K562 (cell line): ENCODE results near the gene SPRED2. TPM values are rescaled to one million over a fixed set of nuclear protein-coding genes. Genes with fewer than 3 reads are reported as not detected.

Experiments used
- ATAC-seq: fragments of 200-7000 bp; cut with Tn5 transposase; 3 replicates; pipeline ENCODE4 v1.9.1; 2020; ENCODE audit warnings: moderate library complexity
- BruUV-seq: library from RNA; stranded (reverse); fragments of 400-500 nt; replicated peaks from 2 replicates; lab custom pipeline; 2021; lab: Mats Ljungman, UMichigan
- CTCF ChIA-PET: fragments of 300-600 bp; formaldehyde crosslinking; extraction: SDS; loops from one replicate; lab custom pipeline; 2021; ENCODE audit warnings: low intra/inter-chr PET ratio; lab: Yijun Ruan, JAX
- POLR2A ChIA-PET: fragments of 300-600, 350-650 bp; sonication (Branson Sonifier 250); formaldehyde crosslinking; extraction: SDS; loops from one replicate; lab custom pipeline; 2021; ENCODE audit warnings: antibody characterized with exemption, inconsistent platforms; lab: Yijun Ruan, JAX
- DNase-seq, 4 experiments: peaks; one replicate each; pipeline versions ENCODE4 v3.0.0 to v3.0.0-alpha.2; 2011 to 2018; ENCODE audit warnings: low spot score in 3 of 4, mixed read lengths in 3 of 4; ENCODE audit errors: extremely low read depth in 1 of 4
- FAIRE-seq: peaks from 2 replicates; lab custom pipeline; 2011; peaks lifted over from hg19 to GRCh38; lab: Jason Lieb, UNC
- H2AFZ ChIP-seq: 2 replicates; pipeline ENCODE4 v1.6.0; 2011; ENCODE audit warnings: low read depth, low read length, control low read depth, inconsistent platforms
- H3K27ac ChIP-seq: fragments of 200-600 bp; 3 replicates; pipeline ENCODE4 v1.8.0; 2011; ENCODE audit warnings: low read depth, mild to moderate bottlenecking, control low read depth, inconsistent platforms, low read length, moderate library complexity, mixed read lengths; ENCODE audit errors: extremely low read depth
- H3K27me3 ChIP-seq, 2 experiments: fragments of 300-600 bp in 1 of 2; 2 replicates in 1 of 2; 3 replicates in 1 of 2; pipeline versions ENCODE4 v1.6.0 to v1.8.0; 2011; ENCODE audit warnings: inconsistent platforms in 2 of 2, low read length in 2 of 2, mild to moderate bottlenecking in 1 of 2, mixed read lengths in 1 of 2, moderate library complexity in 1 of 2; ENCODE audit not compliant: control insufficient read depth in 2 of 2, insufficient read depth in 2 of 2
- H3K36me3 ChIP-seq: fragments of 300-600 bp; 3 replicates; pipeline ENCODE4 v1.8.0; 2011; ENCODE audit warnings: mild to moderate bottlenecking, low read length, inconsistent platforms; ENCODE audit not compliant: control insufficient read depth, insufficient read depth
- H3K4me1 ChIP-seq, 2 experiments: fragments of 200-600 bp in 1 of 2; replicated peaks in 1 of 2; 2 replicates in 1 of 2; 3 replicates in 1 of 2; pipeline versions ENCODE4 v1.5.1 to v1.8.0; 2011; ENCODE audit warnings: inconsistent platforms in 2 of 2, low read length in 2 of 2, mild to moderate bottlenecking in 1 of 2, mixed read lengths in 1 of 2, moderate library complexity in 1 of 2; ENCODE audit not compliant: control insufficient read depth in 2 of 2, insufficient read depth in 2 of 2
- H3K4me2 ChIP-seq: 2 replicates; pipeline ENCODE4 v1.6.1; 2011; ENCODE audit warnings: low read length, control low read depth, inconsistent platforms, mixed read lengths; ENCODE audit not compliant: insufficient read depth
- H3K4me3 ChIP-seq: fragments of 200-600 bp; sonication (generic), shearing (Covaris generic); 2 replicates; pipeline ENCODE4 v1.5.1; 2016; ENCODE audit warnings: control low read depth, inconsistent platforms
- H3K79me2 ChIP-seq: fragments of 200-600 bp; 3 replicates; pipeline ENCODE4 v1.8.0; 2011; ENCODE audit warnings: low read length, inconsistent platforms; ENCODE audit not compliant: control insufficient read depth, insufficient read depth
- H3K9ac ChIP-seq, 2 experiments: 2 replicates each; pipeline versions ENCODE4 v1.6.0 to v1.6.1; 2011; ENCODE audit warnings: low read depth in 2 of 2, low read length in 2 of 2, control low read depth in 1 of 2, inconsistent platforms in 1 of 2, mild to moderate bottlenecking in 1 of 2, mixed read lengths in 1 of 2; ENCODE audit not compliant: insufficient read depth in 1 of 2
- H3K9me1 ChIP-seq: one replicate; pipeline ENCODE4 v1.6.0; 2011; ENCODE audit warnings: inconsistent platforms, mild to moderate bottlenecking, low read length, moderate library complexity; ENCODE audit not compliant: control insufficient read depth, insufficient read depth
- H3K9me3 ChIP-seq: replicated peaks from 2 replicates; pipeline ENCODE4 v1.5.1; 2011; ENCODE audit warnings: low read depth, low read length, inconsistent platforms; ENCODE audit not compliant: control insufficient read depth, insufficient read depth
- H4K20me1 ChIP-seq: replicated peaks from 2 replicates; pipeline ENCODE4 v1.6.1; 2011; ENCODE audit warnings: low read length, inconsistent platforms, mixed read lengths; ENCODE audit not compliant: control insufficient read depth, insufficient read depth
- CAMTA2 ChIP-seq: fragments of 250-450 bp; sonication (Bioruptor Pico); conservative IDR thresholded peaks from 2 replicates; pipeline ENCODE4 v1.5.1; 2022
- CBX8 ChIP-seq: fragments of 200-600 bp; sonication (generic); IDR thresholded peaks from 2 replicates; pipeline ENCODE4 v1.6.1; 2012; ENCODE audit warnings: borderline replicate concordance, mixed run types, low read depth, mild to moderate bottlenecking, moderate library complexity, mixed read lengths, low read length, control low read depth, inconsistent platforms; ENCODE audit not compliant: poor library complexity, severe bottlenecking; ENCODE audit errors: extremely low read depth
- CEBPB ChIP-seq: fragments of 450-650 bp; IDR thresholded peaks from 2 replicates; pipeline ENCODE4 v1.6.1; 2016; ENCODE audit warnings: missing genetic modification characterization, missing compliant biosample characterization
- CREM ChIP-seq: IDR thresholded peaks from 2 replicates; pipeline ENCODE4 v1.6.1; 2014; ENCODE audit warnings: antibody characterized with exemption, low read depth
- DLX4 ChIP-seq: fragments of 250-450 bp; sonication (Bioruptor Pico); IDR thresholded peaks from 2 replicates; pipeline ENCODE4 v1.6.1; 2021; ENCODE audit warnings: mild to moderate bottlenecking
- ELF4 ChIP-seq: fragments of 450-650 bp; formaldehyde crosslinking; IDR thresholded peaks from 2 replicates; pipeline ENCODE4 v1.4.0; 2022; ENCODE audit warnings: missing genetic modification characterization
- EWSR1 ChIP-seq: fragments of 450-650 bp; IDR thresholded peaks from 2 replicates; pipeline ENCODE4 v1.6.1; 2018; ENCODE audit warnings: borderline replicate concordance, mild to moderate bottlenecking, low read depth, moderate library complexity; ENCODE audit not compliant: partially characterized antibody
- FOXK2 ChIP-seq, 2 experiments: fragments of 450-650 bp; IDR thresholded peaks in 1 of 2; conservative IDR thresholded peaks in 1 of 2; 2 replicates each; pipeline ENCODE4 v1.6.1; 2016; ENCODE audit warnings: low read depth in 2 of 2, mild to moderate bottlenecking in 1 of 2
- HES1 ChIP-seq: fragments of 450-650 bp; IDR thresholded peaks from 2 replicates; pipeline ENCODE4 v1.6.1; 2016; ENCODE audit warnings: low read depth, mild to moderate bottlenecking, moderate library complexity
- KLF13 ChIP-seq: fragments of 450-650 bp; IDR thresholded peaks from 2 replicates; pipeline ENCODE4 v1.6.1; 2016; ENCODE audit warnings: missing genetic modification characterization, low read depth, mild to moderate bottlenecking, missing compliant biosample characterization, moderate library complexity, borderline replicate concordance
- LARP7 ChIP-seq: fragments of 450-650 bp; IDR thresholded peaks from 2 replicates; pipeline ENCODE4 v1.6.1; 2016
- MEF2A ChIP-seq: IDR thresholded peaks from 2 replicates; pipeline ENCODE4 v1.6.1; 2011; ENCODE audit warnings: low read depth, mild to moderate bottlenecking, low read length, moderate library complexity; ENCODE audit not compliant: control insufficient read depth
- RBM25 ChIP-seq: fragments of 200-400 bp; formaldehyde crosslinking; IDR thresholded peaks from 2 replicates; pipeline ENCODE4 v1.6.1; 2018; ENCODE audit warnings: low read length, low read depth, moderate library complexity; ENCODE audit not compliant: severe bottlenecking
- SRF ChIP-seq, 2 experiments: fragments of 250-450, 450-650 bp in 1 of 2; sonication (Bioruptor Pico) in 1 of 2; sonication (generic) in 1 of 2; formaldehyde crosslinking; IDR thresholded peaks; 2 replicates each; pipeline versions ENCODE4 v1.5.0 to v1.5.1; 2020 to 2022; ENCODE audit warnings: mild to moderate bottlenecking in 1 of 2, missing genetic modification reagents in 1 of 2
- STAT5A ChIP-seq: IDR thresholded peaks from 2 replicates; pipeline ENCODE4 v1.6.1; 2012; ENCODE audit warnings: low read length, inconsistent platforms, borderline replicate concordance
- ZBTB2 ChIP-seq: fragments of 450-650 bp; IDR thresholded peaks from 2 replicates; pipeline ENCODE4 v1.6.1; 2016; ENCODE audit warnings: antibody characterized with exemption
- ZNF184 ChIP-seq: sonication (generic); formaldehyde crosslinking; IDR thresholded peaks from 2 replicates; pipeline ENCODE4 v1.5.0; 2020; ENCODE audit warnings: missing genetic modification reagents
- ZNF766 ChIP-seq: fragments of 200-800 bp; sonication (Bioruptor generic); conservative IDR thresholded peaks from 2 replicates; pipeline ENCODE4 v1.6.1; 2016; ENCODE audit warnings: missing genetic modification characterization, missing compliant biosample characterization
- WGBS: fragments of 100-300 bp; shearing (Covaris generic); methylation state at CpG from one replicate; pipeline ENCODE4 v1.1.6; 2016; ENCODE audit warnings: low coverage, mixed read lengths; ENCODE audit not compliant: insufficient coverage; ENCODE audit errors: missing lambda C conversion rate; 5-methylcytosine and 5-hydroxymethylcytosine counted together
- in situ Hi-C: fragments of 300-500 bp; cut with MboI; formaldehyde crosslinking; loops from 4 replicates; pipeline ENCODE4 v1.15.0; 2018; ENCODE audit warnings: inconsistent platforms, mixed read lengths
- intact Hi-C: fragments of 100-400 bp; cut with micrococcal nuclease; formaldehyde crosslinking; loops from 2 replicates; pipeline ENCODE4 v1.14.2; 2022
- polyA plus RNA-seq, 8 experiments: library from polyadenylated mRNA; depleted of rRNA in 4 of 8; stranded (reverse) in 5 of 8; unstranded in 3 of 8; fragments of >200 nt; fragmentation: Nextera tagmentation in 2 of 8; fragmentation: Illumina TruSeq in 1 of 8; extraction: Ambion mirVana in 2 of 8; extraction: Trizol in 1 of 8; gene quantifications; 2 replicates each; pipeline versions ENCODE4 v1.2.1 to v1.2.3, GENCODE V29; 2011 to 2014; ENCODE audit warnings: inconsistent platforms in 1 of 8, missing spikeins in 1 of 8
- total RNA-seq, 7 experiments: library from RNA; depleted of rRNA in 6 of 7; stranded (reverse); fragments of >200 nt in 6 of 7; fragmentation: Illumina TruSeq in 2 of 7; extraction: Trizol in 2 of 7; gene quantifications; 2 replicates each; pipeline versions ENCODE4 v1.2.1 to v1.2.3, GENCODE V29; 2011 to 2021; ENCODE audit warnings: low replicate concordance in 1 of 7

The SPRED2 gene
- total and polyA plus RNA-seq, 9 of the 15 experiments (the other 6 are each of a cell fraction or from before 2014, with no cell fraction given) = 4.6 to 50.8 (median 14.1) TPM

GRCh38 chr2:65432227-65433190 is at the start of gene SPRED2 (continued):
- TF ChIP-seq DLX4 (CRISPR knock-in tag) (no peak), SRF (CRISPR knock-in tag; IDR thresholded peaks at IDR 0.05) (peak in 1 of 2 experiments; percentile 64; a peak in 1 of 4 replicates), ELF4 (0 out of 2 replicates have a peak, but pooled peaks have one; percentile 28), CREM (peak; percentile 91), STAT5A (peak; percentile 7; the same call in 1 of the 2 replicates), ZNF184 (CRISPR knock-in tag) (no peak), ZNF766 (CRISPR knock-in tag) (peak; percentile 73), KLF13 (peak; percentile 12; the same call in 1 of the 2 replicates)

- Histone ChIP-seq H3K27me3 (no peaks in the 10 kb centered on the region), H3K36me3 (no peaks in the 10 kb centered on the region), H3K4me2 (no peak overlapping the region), H3K9me1 (no peaks in the 10 kb centered on the region), H3K9me3 (no peaks in the 10 kb centered on the region), H3K27ac (no peak overlapping the region), H2AFZ (no peak overlapping the region), H3K9ac (no peak overlapping the region), H3K4me3 (no peak overlapping the region), H4K20me1 (no peaks in the 10 kb centered on the region), H3K79me2 (no peaks in the 10 kb centered on the region), H3K4me1 (peaks cover 2 to 10% of the 10 kb centered on the region in 2 experiments; a peak in 1 of 5 replicates)
- ChIA-PET POLR2A (interaction anchor here (0.6 to 1.2 kb wide), 3 partner anchors 9 to 190 kb away, joined by 3 to 5 read pairs (median 3); no protein-coding TSS in a partner anchor), CTCF (no interaction called here)
- no peak for DNase-seq
- intact Hi-C loops = no loop called here
- in situ Hi-C loops = no loop called here
- no TSS peak for BruUV-seq
- ATAC-seq = peak; percentile 20; the same call in 1 of the 3 replicates
- no peak for FAIRE-seq
- no CpG with 5 or more reads among the region's 2 CpGs for WGBS
- TF ChIP-seq LARP7 = no peak
- no peak for TF ChIP-seq CAMTA2
- TF ChIP-seq ZBTB2 = no peak
- TF ChIP-seq CBX8 = no peak
- no peak for TF ChIP-seq HES1
- TF ChIP-seq FOXK2 (conservative IDR thresholded peaks at IDR 0.05 in 1 of 2, IDR thresholded peaks at IDR 0.05 in 1 of 2; ENCODE audit: low read depth in 2 of 2) = no peak
- TF ChIP-seq MEF2A = no peak
- peak; percentile 64 for TF ChIP-seq CEBPB (tag)
- no peak for TF ChIP-seq EWSR1
- TF ChIP-seq RBM25 = peak; percentile 28
Measured at GRCh38 chr2:65481961-65482360, 49.6 kb upstream of the SPRED2 start.
